ENCODE results near the gene MYZAP.

DNA sequence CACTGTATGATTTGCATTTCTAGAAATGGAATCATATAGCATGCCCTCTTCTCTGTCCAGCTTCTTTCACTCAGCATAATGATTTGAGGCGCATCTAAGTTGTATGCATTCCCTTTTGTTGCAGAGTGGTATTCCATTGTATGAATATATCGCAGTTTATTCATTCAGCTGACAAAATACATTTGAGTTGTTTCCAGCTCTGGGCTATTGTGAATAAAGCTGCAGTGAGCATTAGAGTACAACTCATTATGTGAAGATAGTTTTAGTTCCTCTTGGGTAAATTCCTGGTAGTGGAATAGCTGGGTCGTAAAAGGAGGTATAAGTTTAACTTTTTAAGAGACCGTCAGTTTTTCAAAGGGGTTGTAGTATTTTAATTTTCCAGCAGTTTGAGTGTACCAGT is 76.3 kb downstream of the MYZAP start:
- TF ChIP-seq EZH2 (IDR thresholded peaks at IDR 0.05): no peak
- TF ChIP-seq EZH2phosphoT487 (IDR thresholded peaks at IDR 0.05): no peak

Data from neural progenitor cell (in vitro differentiated cells).